ENCODE measurements around the gene RBM42. TPM values are rescaled to one million over a fixed set of nuclear protein-coding genes. Genes with fewer than 3 reads are reported as not detected.

RBM42 gene
- total and polyA plus RNA-seq, 8 donors = 26.6 to 133 (median 57.6) TPM

DNA sequence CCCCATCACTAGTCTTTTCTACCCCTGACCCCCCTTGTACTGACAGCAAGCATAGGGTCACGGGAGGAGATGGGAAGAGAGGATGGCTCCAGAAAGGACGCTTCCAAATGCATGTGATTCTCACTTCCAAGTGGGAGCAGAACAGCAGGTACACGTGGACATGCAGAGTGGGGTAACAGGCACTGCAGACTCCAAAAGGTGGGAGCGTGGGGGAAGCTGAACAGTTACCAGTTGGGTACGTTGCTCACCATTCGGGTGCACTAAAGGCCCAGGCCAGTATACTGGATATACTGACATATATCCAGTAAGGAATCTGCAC lies 10.4 kb downstream of the RBM42 start:
- DNase-seq = no peak
- WGBS, 5 donors = 44 to 54% (median 49%) methylated on average over 6 of the region's 6 CpGs
- no peaks in the 10 kb centered on the region for H3K27me3 ChIP-seq
- no peaks in the 10 kb centered on the region for H3K9me3 ChIP-seq
- peaks cover 7 to 30% (median 27%) of the 10 kb centered on the region in 4 donors for H3K4me1 ChIP-seq
- no peak overlapping the region for H3K27ac ChIP-seq
- peaks cover 33 to 43% (median 42%) of the 10 kb centered on the region in 4 donors for H3K36me3 ChIP-seq
- intact Hi-C loops (cut with DNase I; ENCODE audit: low total_unique reads) = no loop called here
- TF ChIP-seq, protein P1, sequence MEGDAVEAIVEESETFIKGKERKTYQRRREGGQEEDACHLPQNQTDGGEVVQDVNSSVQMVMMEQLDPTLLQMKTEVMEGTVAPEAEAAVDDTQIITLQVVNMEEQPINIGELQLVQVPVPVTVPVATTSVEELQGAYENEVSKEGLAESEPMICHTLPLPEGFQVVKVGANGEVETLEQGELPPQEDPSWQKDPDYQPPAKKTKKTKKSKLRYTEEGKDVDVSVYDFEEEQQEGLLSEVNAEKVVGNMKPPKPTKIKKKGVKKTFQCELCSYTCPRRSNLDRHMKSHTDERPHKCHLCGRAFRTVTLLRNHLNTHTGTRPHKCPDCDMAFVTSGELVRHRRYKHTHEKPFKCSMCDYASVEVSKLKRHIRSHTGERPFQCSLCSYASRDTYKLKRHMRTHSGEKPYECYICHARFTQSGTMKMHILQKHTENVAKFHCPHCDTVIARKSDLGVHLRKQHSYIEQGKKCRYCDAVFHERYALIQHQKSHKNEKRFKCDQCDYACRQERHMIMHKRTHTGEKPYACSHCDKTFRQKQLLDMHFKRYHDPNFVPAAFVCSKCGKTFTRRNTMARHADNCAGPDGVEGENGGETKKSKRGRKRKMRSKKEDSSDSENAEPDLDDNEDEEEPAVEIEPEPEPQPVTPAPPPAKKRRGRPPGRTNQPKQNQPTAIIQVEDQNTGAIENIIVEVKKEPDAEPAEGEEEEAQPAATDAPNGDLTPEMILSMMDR (IDR thresholded peaks at IDR 0.05) = no peak
- TF ChIP-seq EP300 (IDR thresholded peaks at IDR 0.05) (no peak), POLR2AphosphoS5 (IDR thresholded peaks at IDR 0.05) (no peak)
- H3K4me3 ChIP-seq = no peak overlapping the region

DNA sequence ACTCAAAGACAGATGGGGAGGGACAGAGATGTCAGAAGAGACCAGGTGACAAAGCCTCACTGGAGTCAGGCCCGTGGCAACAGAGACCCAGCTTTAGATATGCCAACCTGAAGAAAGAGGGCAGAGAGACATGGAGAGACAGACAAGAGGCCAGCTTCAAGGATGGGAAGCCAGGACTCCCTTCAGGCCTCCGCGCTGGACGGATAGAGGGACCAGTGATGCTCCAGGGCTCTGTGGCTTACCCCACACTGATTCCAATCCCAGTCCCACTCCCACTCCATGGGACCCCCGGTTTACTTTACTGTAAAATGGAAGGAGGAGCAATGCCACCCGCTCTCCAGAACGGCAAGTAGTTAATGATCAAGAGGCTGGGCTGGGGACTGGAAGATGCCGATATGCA lies 11.0 kb downstream of the RBM42 start:
- TF ChIP-seq, protein P1 (IDR thresholded peaks at IDR 0.05) = no peak
- TF ChIP-seq EP300 (IDR thresholded peaks at IDR 0.05) (no peak), POLR2A (IDR thresholded peaks at IDR 0.05) (no peak), POLR2AphosphoS5 (IDR thresholded peaks at IDR 0.05) (no peak)

DNA sequence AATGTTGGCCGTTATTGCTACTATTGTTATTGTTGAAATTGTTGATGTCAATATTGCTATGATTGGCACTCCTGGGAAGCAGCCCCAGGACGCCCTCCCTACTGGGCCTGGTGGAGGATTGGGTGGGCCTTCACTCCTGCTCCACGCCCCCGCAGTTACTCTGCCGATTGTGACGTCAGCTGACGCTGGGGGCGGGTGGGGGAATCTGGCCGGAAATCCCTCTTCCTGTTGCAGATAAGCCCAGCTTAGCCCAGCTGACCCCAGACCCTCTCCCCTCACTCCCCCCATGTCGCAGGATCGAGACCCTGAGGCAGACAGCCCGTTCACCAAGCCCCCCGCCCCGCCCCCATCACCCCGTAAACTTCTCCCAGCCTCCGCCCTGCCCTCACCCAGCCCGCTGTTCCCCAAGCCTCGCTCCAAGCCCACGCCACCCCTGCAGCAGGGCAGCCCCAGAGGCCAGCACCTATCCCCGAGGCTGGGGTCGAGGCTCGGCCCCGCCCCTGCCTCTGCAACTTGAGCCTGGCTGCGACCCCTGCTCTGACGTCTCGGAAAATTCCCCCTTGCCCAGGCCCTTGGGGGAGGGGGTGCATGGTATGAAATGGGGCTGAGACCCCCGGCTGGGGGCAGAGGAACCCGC lies 12.8 kb downstream of the RBM42 start, which contains the start of gene ETV2:
Gene ETV2 (plus strand): TSS at position 231 of the 637 bp plus-strand sequence. CDS start 716 bp downstream, outside the sequence.
- TF ChIP-seq POLR2AphosphoS5 (IDR thresholded peaks at IDR 0.05) = no peak
- no peak for TF ChIP-seq POLR2A (IDR thresholded peaks at IDR 0.05)
- TF ChIP-seq, protein P1 (IDR thresholded peaks at IDR 0.05) = no peak
- TF ChIP-seq EP300 (IDR thresholded peaks at IDR 0.05) = no peak
- H3K4me3 ChIP-seq = peak within 1 kb of the TSS in 1 of 4 donors; percentile 70
- intact Hi-C loops (cut with DNase I; ENCODE audit: low total_unique reads) = no loop called here
- peaks cover 12 to 44% (median 38%) of the 10 kb centered on the region in 4 donors for H3K4me1 ChIP-seq
- peaks cover 15 to 19% (median 18%) of the 10 kb centered on the region in 4 donors for H3K36me3 ChIP-seq
- H3K9me3 ChIP-seq = no peaks in the 10 kb centered on the region
- DNase-seq = peak; percentile 30 to 79
- H3K27me3 ChIP-seq = no peaks in the 10 kb centered on the region
- WGBS, 5 donors = 15 to 29% (median 22%) methylated on average over 23 to 28 of the region's 28 CpGs
- no peak within 1 kb of the TSS for H3K27ac ChIP-seq

More for the DNA sequence above, 11.0 kb downstream of the RBM42 start:
- Histone ChIP-seq H3K4me3 (no peak overlapping the region), H3K9me3 (no peaks in the 10 kb centered on the region), H3K4me1 (peaks cover 7 to 36% (median 32%) of the 10 kb centered on the region in 4 donors), H3K27me3 (no peaks in the 10 kb centered on the region), H3K36me3 (peaks cover 27 to 37% (median 36%) of the 10 kb centered on the region in 4 donors), H3K27ac (no peak overlapping the region)
- intact Hi-C loops (cut with DNase I; ENCODE audit: low total_unique reads) = no loop called here
- 81 to 85% (median 83%) methylated on average over 8 of the region's 8 CpGs for WGBS, 5 donors
- no peak for DNase-seq

DNA sequence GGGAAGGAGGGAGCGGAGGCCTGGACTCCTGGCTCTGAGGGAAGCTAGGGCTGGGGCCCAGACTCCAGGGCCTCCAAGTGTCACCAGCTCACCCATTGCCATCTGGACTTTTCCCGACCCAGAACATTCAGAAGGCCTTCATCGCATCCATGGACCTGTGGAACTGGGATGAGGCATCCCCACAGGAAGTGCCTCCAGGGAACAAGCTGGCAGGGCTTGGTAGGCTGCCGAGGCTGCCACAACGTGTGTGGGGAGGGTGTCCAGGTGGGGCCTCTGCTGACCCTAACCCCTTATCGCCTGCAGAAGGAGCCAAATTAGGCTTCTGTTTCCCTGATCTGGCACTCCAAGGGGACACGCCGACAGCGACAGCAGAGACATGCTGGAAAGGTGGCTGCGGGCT lies 13.5 kb downstream of the RBM42 start:
- WGBS, 5 donors = 76 to 83% (median 78%) methylated on average over 9 to 10 of the region's 10 CpGs
- TF ChIP-seq EP300 (IDR thresholded peaks at IDR 0.05) (no peak), POLR2A (IDR thresholded peaks at IDR 0.05) (no peak), POLR2AphosphoS5 (IDR thresholded peaks at IDR 0.05) (no peak)
- TF ChIP-seq, protein P1 (IDR thresholded peaks at IDR 0.05) = no peak
- peaks cover 8 to 12% (median 12%) of the 10 kb centered on the region in 4 donors for H3K36me3 ChIP-seq
- peaks cover 12 to 45% (median 39%) of the 10 kb centered on the region in 4 donors for H3K4me1 ChIP-seq
- intact Hi-C loops (cut with DNase I; ENCODE audit: low total_unique reads) = no loop called here
- no peaks in the 10 kb centered on the region for H3K9me3 ChIP-seq
- DNase-seq = no peak
- H3K27ac ChIP-seq = no peak overlapping the region
- no peak overlapping the region for H3K4me3 ChIP-seq
- H3K27me3 ChIP-seq = no peaks in the 10 kb centered on the region

All from stomach (tissue), 9 donors.